Hair follicular keratinocyte (primary cell): ENCODE measurements around the gene CD40LG. TPM values are rescaled to one million over a fixed set of nuclear protein-coding genes. Genes with fewer than 3 reads are reported as not detected.

ENCODE experiments used
- total RNA-seq: library from RNA; depleted of rRNA; stranded (reverse); fragments of >200 nt; gene quantifications from 2 replicates; pipeline ENCODE4 v1.2.3, GENCODE V29; 2015

The CD40LG gene
- total RNA-seq = not detected in 2 replicates

DNA sequence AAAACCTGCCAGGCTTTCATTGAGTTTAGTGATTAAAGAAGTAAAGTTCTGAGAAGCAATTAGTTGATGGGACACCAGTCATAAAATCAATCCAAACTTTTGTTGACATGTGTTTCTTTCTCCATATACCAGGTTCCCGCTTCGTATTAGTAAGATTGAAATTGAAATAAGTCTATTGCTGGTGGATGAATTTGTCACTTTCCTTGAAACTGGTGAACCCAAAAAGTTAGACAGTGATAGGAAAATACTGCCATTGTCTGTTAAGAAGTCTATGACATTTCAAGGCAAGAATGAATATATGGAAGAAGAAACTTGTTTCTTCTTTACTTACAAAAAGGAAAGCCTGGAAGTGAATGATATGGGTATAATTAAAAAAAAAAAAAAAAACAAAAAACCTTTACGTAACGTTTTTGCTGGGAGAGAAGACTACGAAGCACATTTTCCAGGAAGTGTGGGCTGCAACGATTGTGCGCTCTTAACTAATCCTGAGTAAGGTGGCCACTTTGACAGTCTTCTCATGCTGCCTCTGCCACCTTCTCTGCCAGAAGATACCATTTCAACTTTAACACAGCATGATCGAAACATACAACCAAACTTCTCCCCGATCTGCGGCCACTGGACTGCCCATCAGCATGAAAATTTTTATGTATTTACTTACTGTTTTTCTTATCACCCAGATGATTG, at the start of gene CD40LG:
CD40LG (plus strand) TSS at position 482 of the 684 bp plus-strand sequence; CDS start at position 573, 91 bp downstream.

Other genes starting within 250 kb of the CD40LG start
- gene BRS3, start 160.2 kb upstream of the CD40LG start, total RNA-seq = not detected in 2 replicates
- 19.7 and 40.5 TPM in 2 replicates for gene HTATSF1, start 150.6 kb upstream of the CD40LG start, total RNA-seq
- gene VGLL1, start 115.9 kb upstream of the CD40LG start, total RNA-seq = 0.30 and 2.3 TPM in 2 replicates
- gene ARHGEF6, start 132.8 kb downstream of the CD40LG start, total RNA-seq = 0.08 TPM in 2 replicates
- 203 and 232 TPM in 2 replicates for gene RBMX, start 232.6 kb downstream of the CD40LG start, total RNA-seq